PC-9 (cell line): ENCODE results near the gene TMEM132D. TPM values are rescaled to one million over a fixed set of nuclear protein-coding genes. Genes with fewer than 3 reads are reported as not detected.

ENCODE experiments used
- BruUV-seq: library from RNA; stranded (reverse); fragments of 400-500 nt; replicated peaks from 2 replicates; lab custom pipeline; 2021; lab: Mats Ljungman, UMichigan
- CTCF ChIA-PET: fragments of 300-600 bp; sonication (Branson Sonifier 250); formaldehyde crosslinking; loops from one replicate; lab custom pipeline; 2022; ENCODE audit warnings: antibody characterized with exemption; lab: Charles Lee
- POLR2A ChIA-PET: fragments of 300-600 bp; sonication (Branson Sonifier 250); formaldehyde crosslinking; loops from one replicate; lab custom pipeline; 2022; ENCODE audit warnings: antibody characterized with exemption; ENCODE audit not compliant: unreplicated experiment; lab: Charles Lee
- DNase-seq, 2 experiments: peaks; one replicate each; pipeline versions ENCODE4 v3.0.0 to v3.0.0-alpha.2; 2015 to 2022; ENCODE audit warnings: mixed read lengths in 1 of 2
- H2AFZ ChIP-seq: fragments of 200-600 bp; sonication (generic); 2 replicates; pipeline ENCODE4 v1.8.1; 2017; ENCODE audit warnings: antibody characterized with exemption
- H3F3A ChIP-seq: fragments of 200-600 bp; sonication (generic); 2 replicates; pipeline ENCODE4 v1.8.1; 2017; ENCODE audit warnings: antibody characterized with exemption, mild to moderate bottlenecking, low read depth; ENCODE audit not compliant: insufficient read depth
- H3K27ac ChIP-seq: fragments of 200-600 bp; sonication (generic); 2 replicates; pipeline ENCODE4 v1.6.1; 2016; ENCODE audit warnings: mixed run types
- H3K27me3 ChIP-seq: fragments of 200-600 bp; sonication (generic); 2 replicates; pipeline ENCODE4 v1.6.1; 2016; ENCODE audit warnings: low read depth, mixed run types; ENCODE audit not compliant: insufficient read depth
- H3K36me3 ChIP-seq: fragments of 200-600 bp; sonication (generic); 2 replicates; pipeline ENCODE4 v1.6.1; 2016; ENCODE audit warnings: low read depth, mixed run types
- H3K4me1 ChIP-seq: fragments of 200-600 bp; sonication (generic); replicated peaks from 2 replicates; pipeline ENCODE4 v1.6.1; 2016; ENCODE audit warnings: mixed run types; ENCODE audit not compliant: insufficient read depth
- H3K4me2 ChIP-seq: fragments of 200-600 bp; sonication (generic); 2 replicates; pipeline ENCODE4 v1.6.1; 2017; ENCODE audit warnings: mixed run types
- H3K4me3 ChIP-seq: fragments of 200-600 bp; sonication (generic); 2 replicates; pipeline ENCODE4 v1.6.1; 2016; ENCODE audit warnings: mixed run types
- H3K79me2 ChIP-seq: fragments of 200-600 bp; sonication (generic); 2 replicates; pipeline ENCODE4 v1.6.1; 2017; ENCODE audit warnings: low read depth, mixed run types
- H3K9me2 ChIP-seq: fragments of 200-600 bp; sonication (generic); 2 replicates; pipeline ENCODE4 v1.8.1; 2017; ENCODE audit warnings: mild to moderate bottlenecking; ENCODE audit not compliant: insufficient read depth
- H3K9me3 ChIP-seq: fragments of 200-600 bp; sonication (generic); 2 replicates; pipeline ENCODE4 v1.8.1; 2016; ENCODE audit warnings: low read depth; ENCODE audit not compliant: insufficient read depth
- H4K20me1 ChIP-seq: fragments of 200-600 bp; sonication (generic); 2 replicates; pipeline ENCODE4 v1.8.1; 2017; ENCODE audit not compliant: insufficient read depth
- EZH2 ChIP-seq: fragments of 200-600 bp; sonication (generic); IDR thresholded peaks from 2 replicates; pipeline ENCODE4 v1.8.0; 2017; ENCODE audit warnings: antibody characterized with exemption, low read depth
- intact Hi-C: fragments of 100-400 bp; cut with micrococcal nuclease; formaldehyde crosslinking; loops from one replicate; pipeline ENCODE4 v1.10.0; 2022; ENCODE audit not compliant: unreplicated experiment
- total RNA-seq: library from RNA; stranded (reverse); gene quantifications from 2 replicates; pipeline ENCODE4 v1.2.3, GENCODE V29; 2021
- TF ChIP-seq, protein P1 (sequence below): fragments of 200-600 bp; sonication (generic); conservative IDR thresholded peaks from 2 replicates; pipeline ENCODE4 v1.6.1; 2017; ENCODE audit warnings: mixed run types, antibody characterized with exemption, mild to moderate bottlenecking, moderate library complexity

Gene TMEM132D
- total RNA-seq, 1 experiment from 2014 or later, result not detected

DNA sequence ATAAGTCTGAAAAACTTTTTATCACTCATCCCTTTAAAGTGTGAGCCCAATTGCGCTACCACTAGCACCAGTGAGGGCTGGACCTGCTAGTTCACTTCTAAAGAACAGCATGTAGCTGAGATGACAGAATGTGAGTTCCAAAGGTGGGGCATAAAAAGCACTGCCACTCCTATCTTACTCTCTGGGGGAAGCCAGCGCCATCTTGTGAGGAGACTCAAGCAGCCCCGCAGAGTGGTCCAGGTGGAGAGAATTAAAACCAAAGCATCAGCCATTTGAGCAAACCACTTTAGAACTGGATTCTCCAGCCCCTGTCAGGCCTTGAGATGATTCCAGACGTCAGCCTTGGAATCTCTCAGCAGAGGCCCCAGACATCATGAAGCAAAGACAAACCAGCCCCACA lies 39.9 kb downstream of the TMEM132D start:
- no peak for DNase-seq
- Histone ChIP-seq H3K27ac (no peak overlapping the region), H3K4me3 (no peak overlapping the region), H4K20me1 (no peaks in the 10 kb centered on the region), H3F3A (no peaks in the 10 kb centered on the region), H3K36me3 (no peaks in the 10 kb centered on the region), H2AFZ (no peak overlapping the region), H3K9me2 (no peaks in the 10 kb centered on the region), H3K4me1 (no peaks in the 10 kb centered on the region), H3K79me2 (no peaks in the 10 kb centered on the region), H3K9me3 (no peaks in the 10 kb centered on the region), H3K27me3 (no peaks in the 10 kb centered on the region), H3K4me2 (no peak overlapping the region)
- ChIA-PET CTCF (no interaction called here), POLR2A (no interaction called here)
- TF ChIP-seq EZH2, result no peak
- TF ChIP-seq, protein P1, sequence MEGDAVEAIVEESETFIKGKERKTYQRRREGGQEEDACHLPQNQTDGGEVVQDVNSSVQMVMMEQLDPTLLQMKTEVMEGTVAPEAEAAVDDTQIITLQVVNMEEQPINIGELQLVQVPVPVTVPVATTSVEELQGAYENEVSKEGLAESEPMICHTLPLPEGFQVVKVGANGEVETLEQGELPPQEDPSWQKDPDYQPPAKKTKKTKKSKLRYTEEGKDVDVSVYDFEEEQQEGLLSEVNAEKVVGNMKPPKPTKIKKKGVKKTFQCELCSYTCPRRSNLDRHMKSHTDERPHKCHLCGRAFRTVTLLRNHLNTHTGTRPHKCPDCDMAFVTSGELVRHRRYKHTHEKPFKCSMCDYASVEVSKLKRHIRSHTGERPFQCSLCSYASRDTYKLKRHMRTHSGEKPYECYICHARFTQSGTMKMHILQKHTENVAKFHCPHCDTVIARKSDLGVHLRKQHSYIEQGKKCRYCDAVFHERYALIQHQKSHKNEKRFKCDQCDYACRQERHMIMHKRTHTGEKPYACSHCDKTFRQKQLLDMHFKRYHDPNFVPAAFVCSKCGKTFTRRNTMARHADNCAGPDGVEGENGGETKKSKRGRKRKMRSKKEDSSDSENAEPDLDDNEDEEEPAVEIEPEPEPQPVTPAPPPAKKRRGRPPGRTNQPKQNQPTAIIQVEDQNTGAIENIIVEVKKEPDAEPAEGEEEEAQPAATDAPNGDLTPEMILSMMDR, result no peak
- no TSS peak for BruUV-seq
- intact Hi-C loops, result no loop called here

DNA sequence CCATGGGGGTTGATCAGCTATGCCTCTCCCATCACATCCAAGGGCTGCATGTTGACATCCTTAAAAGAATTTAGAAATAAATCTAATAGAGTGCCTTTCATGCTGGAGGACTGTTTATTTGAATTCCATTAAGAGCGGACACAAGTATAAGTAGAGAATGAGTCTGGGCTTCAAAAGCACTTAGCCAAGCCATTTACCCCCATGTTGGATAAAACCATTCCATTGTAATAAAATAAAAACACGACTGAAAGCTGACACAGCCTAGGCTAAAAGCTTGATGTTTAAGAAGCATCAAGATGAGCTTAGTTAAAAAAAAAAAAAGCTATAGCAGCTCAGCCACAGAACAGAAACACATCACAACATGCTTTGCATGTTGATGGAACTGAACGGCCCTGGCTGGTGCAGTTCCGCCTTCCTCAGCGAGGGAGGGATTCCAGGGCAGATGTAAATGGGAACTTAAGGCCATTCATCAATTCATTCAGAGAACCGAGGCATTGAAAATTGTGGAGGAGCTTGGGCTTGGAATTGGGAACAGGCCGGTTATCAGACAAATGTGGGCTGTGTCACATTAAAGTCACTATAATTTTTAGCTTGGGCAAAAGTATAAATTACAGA lies 41.2 kb downstream of the TMEM132D start:
- H3K36me3 ChIP-seq, result no peaks in the 10 kb centered on the region
- H3K4me3 ChIP-seq, result no peak overlapping the region
- no peaks in the 10 kb centered on the region for H3K27me3 ChIP-seq
- H4K20me1 ChIP-seq, result no peaks in the 10 kb centered on the region
- CTCF ChIA-PET, result no interaction called here
- TF ChIP-seq, protein P1, result no peak
- TF ChIP-seq EZH2, result no peak
- no peaks in the 10 kb centered on the region for H3K79me2 ChIP-seq
- no peak overlapping the region for H2AFZ ChIP-seq
- H3K4me2 ChIP-seq, result no peak overlapping the region
- no peaks in the 10 kb centered on the region for H3F3A ChIP-seq
- POLR2A ChIA-PET, result no interaction called here
- no TSS peak for BruUV-seq
- no peaks in the 10 kb centered on the region for H3K4me1 ChIP-seq
- intact Hi-C loops, result no loop called here
- H3K9me2 ChIP-seq, result no peaks in the 10 kb centered on the region
- no peak for DNase-seq
- no peaks in the 10 kb centered on the region for H3K9me3 ChIP-seq
- no peak overlapping the region for H3K27ac ChIP-seq

DNA sequence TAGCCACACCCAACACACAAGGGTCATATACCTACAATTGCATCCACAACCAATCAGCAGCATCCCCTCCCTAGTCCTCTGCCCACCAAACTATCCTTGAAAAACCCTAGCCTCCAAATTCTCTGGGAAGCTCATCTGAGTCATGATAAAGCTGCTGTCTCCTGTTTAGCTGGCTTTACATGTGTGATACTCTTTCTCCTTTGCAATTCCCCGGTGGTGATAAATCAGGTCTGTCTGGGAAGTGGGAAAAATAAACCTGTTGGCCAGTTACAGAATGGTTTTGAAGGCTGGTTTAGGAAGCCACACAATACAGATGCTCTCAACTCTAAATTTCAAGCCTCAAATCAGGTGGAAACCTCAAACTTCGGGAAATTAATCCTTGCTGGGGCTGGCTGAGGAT lies 41.9 kb downstream of the TMEM132D start:
- Histone ChIP-seq H3K36me3 (no peaks in the 10 kb centered on the region), H3K4me3 (no peak overlapping the region), H3K27me3 (no peaks in the 10 kb centered on the region), H3K4me2 (no peak overlapping the region), H3K4me1 (no peaks in the 10 kb centered on the region), H3K79me2 (no peaks in the 10 kb centered on the region), H2AFZ (no peak overlapping the region), H3K27ac (no peak overlapping the region), H3F3A (no peaks in the 10 kb centered on the region), H3K9me3 (no peaks in the 10 kb centered on the region), H4K20me1 (no peaks in the 10 kb centered on the region), H3K9me2 (no peaks in the 10 kb centered on the region)
- ChIA-PET POLR2A (no interaction called here), CTCF (no interaction called here)
- intact Hi-C loops, result no loop called here
- TF ChIP-seq, protein P1, result no peak
- TF ChIP-seq EZH2, result no peak
- DNase-seq, result no peak
- no TSS peak for BruUV-seq
